HG02981 (cell line): ENCODE measurements around the gene USH1G.
"Not testable (repeated sequence)": the region's sequence is repeated elsewhere in the genome, so short reads cannot be mapped to it uniquely, and the experiment has no call there.

Source experiments
- ATAC-seq: cut with Tn5 transposase; IDR thresholded peaks from one replicate; pipeline ENCODE4 v1.9.1; 2021; ENCODE audit warnings: mild to moderate bottlenecking, moderate library complexity; ENCODE audit not compliant: unreplicated experiment

The USH1G gene

DNA sequence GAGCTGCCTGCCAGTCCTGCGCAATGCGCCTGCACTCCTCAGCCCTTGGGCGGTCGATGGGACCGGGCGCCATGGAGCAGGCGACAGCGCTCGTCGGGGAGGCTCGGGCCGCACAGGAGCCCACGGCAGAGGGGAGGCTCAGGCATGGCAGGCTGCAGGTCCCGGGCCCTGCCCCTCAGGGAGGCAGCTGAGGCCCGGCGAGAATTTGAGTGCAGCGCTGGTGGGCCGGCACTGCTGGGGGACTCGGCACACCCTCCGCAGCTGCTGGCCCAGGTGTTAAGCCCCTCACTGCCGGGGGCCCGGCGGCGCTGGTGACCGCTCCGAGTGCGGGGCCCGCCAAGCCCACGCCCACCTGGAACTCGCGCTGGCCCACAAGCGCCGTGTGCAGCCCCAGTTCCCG is 16.0 kb downstream of the USH1G start:
- no peak for ATAC-seq

DNA sequence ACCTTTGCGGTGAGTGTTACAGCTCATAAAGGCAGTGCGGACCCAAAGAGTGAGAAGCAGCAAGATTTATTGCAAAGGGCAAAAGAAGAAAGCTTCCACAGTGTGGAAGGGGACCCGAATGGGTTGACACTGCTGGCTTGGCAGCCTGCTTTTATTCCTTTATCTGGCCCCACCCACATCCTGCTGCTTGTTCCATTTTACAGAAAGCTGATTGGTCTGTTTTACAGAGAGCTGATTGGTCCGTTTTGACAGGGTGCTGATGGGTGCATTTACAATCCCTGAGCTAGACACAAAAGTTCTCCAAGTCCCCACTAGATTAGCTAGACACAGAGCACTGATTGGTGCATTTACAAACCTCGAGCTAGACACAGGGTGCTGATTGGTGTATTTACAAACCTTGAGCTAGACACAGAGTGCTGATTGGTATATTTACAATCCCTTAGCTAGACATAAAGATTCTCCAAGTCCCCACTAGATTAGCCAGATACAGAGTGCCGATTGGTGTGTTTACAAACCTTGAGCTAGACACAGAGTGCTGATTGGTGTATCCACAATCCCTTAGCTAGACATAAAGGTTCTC is 16.8 kb downstream of the USH1G start:
- ATAC-seq, result not testable (repeated sequence)

DNA sequence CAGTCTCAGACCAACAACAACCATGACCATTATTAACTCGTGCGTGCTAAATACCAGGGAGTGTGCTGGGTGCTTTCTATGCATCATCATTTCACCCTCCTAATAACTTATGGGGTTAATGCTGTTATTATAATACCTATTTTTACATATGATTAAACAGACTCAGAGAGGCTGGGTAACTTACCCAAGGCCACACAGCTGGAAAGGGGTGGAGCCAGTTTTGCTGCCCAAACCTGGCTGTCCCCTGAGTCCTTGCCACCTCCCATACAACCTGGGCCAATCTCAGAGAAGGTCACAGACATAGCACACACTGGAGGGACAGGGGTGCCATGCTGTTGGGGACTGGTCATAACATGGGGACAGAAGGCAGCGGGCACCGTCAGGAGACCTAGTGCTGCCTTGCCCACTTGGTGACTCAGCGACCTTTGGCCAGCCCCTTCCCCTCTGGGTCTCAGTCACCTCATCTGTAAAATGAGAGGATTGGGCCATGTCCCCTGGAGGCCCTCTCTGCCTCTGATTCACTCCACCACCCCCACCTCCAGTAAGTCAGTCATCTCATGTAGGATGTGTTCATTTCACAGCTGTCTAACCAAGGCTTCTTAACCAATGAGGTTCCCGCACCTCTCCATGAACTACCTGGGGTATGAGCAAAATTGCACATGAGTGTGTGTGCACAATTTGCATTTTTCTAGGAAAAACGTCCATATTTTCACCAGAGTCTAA is 18.2 kb downstream of the USH1G start:
- ATAC-seq, result no peak

DNA sequence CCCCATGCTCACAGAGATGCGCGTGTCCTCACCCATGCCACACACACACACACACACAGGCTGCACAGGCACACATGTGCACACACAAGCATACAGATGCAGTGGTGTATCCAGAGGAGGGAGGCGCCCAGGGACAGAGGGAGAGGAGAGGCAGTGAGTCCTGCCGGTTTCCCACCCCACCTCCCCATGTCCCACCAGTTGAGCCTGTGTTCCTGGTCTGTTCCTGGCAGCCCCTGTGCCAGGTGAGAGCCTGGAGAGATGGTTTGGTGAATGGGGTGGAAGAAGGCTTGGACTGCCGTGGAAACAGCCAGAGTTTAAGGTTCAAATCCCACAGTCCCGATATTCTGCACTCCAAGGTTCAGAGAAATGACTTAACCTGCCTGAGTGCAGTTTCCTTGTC is 19.4 kb downstream of the USH1G start:
- ATAC-seq, result no peak

DNA sequence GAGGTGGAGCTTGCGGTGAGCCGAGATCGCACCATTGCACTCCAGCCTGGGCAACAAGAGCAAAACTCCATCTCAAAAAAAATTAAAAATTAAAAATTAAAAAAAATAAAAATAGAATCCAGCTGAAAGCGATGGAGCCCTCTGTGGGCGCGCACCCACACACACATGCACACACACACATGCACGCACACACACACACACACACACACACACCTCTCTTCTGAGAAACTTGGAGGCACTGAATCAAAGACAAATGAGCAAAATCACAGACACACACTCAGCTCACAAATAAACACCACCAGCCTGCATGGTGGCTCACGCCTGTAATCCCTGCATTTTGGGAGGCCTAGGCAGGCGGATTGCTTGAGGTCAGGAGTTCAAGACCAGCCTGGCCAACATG is 20.0 kb downstream of the USH1G start:
- no peak for ATAC-seq

DNA sequence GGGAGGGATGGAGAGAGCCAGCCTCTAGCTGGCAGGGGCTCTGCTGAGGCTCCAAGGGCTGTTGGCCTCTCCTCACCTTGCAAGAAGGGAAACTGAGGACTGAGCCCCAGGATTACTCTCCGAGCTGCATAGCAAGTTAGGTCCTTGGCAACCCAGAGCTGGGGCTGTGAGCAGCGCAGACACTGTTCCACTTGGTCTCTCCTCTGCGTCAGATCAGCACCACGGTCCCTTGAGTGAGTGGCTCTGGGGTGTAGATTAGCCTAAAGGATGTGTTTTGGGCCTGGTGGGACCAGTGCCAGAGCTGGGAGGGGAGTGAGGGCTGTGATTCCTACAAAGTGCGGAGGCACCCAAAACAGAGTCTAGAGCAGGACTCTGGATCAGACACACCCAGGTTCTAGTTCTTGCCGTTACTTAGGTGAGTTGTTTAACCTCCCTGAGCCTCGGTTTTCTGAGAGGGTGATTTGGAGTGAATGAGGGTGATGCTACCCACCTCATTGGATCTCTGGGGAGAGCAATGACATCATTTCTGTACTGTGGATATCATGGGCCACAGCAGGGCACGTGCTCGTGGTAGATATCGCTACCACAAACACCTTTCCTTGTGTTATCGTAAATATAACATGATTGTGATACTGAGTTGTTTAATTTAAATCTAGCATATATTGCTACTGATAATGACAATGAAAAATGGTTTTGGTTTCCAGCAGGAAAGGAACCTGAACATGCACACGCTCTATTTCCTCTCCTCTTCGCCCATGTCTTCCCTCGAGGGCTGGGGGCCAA is 21.5 kb downstream of the USH1G start:
- no peak for ATAC-seq

DNA sequence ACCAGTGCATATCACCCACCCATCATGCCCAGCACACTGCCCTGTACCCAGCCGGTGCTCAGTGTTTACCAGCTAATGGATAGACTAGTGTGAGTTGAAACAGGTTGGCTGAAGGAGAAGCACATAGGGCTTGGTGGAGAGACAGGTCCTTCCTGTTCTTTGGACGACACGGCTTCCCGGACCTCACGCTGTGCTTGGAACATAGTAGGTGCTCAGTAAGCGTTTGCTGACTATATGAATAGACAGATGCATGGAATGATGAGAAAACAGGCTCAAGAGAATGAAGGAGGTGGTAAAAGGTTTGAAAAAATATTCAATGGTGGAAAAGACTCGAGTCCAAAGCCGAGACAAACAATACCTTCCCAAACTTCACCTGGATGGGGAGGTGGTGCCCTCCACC is 22.8 kb downstream of the USH1G start:
- ATAC-seq, result no peak

DNA sequence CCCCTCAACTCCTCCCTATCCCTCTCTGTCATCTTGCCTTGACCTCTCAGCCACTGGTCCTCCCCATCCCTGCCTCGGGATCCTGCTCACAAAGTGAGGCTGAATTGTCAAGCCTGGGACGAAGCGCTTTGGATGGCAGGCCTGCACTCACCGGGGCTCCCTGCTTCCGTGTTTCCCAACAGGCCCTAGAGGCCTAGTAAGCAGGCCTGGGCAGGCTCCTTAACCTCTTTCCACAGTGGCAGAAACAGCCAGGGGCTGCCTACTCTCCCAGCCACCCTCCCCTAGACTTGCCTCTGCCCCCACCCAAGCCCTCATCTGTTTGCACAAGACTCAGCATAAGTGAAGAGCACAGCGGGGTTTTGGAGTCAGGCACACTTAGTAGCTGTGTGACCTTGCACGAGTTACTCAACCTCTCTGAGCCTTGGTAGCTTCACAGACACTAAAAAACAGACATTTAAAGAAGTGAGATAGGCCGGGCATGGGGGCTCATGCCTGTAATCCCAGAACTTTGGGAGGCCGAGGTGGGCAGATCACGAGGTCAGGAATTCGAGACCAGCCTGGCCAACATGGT is 24.6 kb downstream of the USH1G start:
- ATAC-seq, result no peak

DNA sequence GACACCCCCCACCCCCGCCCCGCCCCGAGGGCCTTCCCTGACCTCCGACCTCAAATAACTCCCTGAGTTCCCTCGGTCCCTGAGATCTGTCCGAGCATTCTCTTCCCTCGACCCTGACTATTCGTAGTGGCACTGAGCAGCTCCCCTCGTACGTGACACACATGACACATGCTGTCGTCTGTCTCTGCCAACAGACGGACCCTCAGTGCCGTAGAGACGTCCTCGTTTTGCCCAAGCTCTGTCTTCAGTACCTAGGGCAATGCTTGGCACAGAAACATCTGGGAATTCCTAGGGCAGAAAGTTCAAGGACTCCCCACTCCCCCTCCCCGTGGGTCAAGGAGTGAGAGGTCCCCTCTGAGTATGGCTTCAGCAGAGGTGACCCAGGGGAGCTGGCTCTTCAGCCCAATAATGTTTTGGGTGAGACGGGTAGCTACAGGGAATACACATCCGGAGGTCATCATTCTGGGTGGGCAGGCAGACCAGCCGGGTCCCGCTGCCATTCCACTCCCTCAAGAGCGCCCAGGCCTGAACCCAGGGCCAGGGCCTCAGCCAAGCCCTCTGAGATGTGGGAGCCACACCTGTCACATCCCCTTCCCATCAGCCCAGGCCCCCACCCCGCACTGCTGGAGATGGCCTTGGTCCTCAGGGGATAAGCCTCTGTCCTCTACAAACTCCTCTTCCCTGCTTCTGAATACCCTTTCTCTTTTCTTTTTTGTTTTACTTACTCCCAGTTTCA is 29.0 kb downstream of the USH1G start:
- no peak for ATAC-seq

DNA sequence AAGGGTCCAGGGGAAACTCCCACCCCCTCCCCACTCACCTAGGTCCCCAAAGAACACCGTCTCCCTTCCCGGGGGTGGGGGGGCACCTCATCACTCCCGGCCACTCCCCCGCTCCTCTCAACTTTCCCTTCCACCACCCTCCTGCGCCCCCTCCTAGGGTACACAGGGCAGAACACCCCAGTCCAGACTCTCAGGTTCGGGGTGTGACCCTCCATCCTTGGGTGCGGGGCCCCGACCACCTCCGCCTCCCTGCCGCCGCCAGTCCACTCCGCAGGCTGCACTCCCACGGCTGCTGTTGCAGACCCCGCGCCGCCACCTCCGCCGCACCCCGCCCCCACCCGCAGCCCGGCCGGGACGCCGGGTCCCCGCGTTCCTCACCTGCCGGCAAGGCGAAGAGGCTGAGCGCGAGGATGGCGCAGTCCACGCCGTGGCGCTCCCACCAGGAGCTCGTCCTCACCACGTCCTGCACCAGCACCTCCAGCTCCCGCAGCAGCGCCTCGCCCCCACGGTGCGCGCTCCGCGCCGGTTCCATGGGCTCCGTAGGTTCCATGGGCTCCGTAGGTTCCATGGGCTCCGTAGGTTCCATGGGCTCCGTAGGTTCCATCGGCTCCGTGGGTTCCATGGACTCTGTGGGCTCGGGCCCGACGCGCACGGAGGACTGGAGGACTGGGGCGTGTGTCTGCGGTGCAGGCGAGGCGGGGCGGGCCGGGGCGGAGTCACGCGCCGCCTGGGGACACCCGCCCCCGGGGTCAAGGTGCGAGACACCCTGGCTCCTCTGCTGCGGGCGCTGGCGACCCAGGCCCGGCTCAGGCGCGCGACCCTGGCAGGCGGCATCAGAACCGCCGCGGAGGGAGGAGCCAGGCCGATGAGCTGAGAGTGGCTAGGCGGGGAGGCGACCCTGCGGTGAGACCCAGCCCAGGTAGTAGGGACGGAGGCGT is 29.8 kb downstream of the USH1G start, which contains the start of gene FADS6:
TSS of gene FADS6 (minus strand) at position 660 of the 938 bp plus-strand sequence. CDS start at position 622, 38 bp downstream.
- no peak for ATAC-seq

DNA sequence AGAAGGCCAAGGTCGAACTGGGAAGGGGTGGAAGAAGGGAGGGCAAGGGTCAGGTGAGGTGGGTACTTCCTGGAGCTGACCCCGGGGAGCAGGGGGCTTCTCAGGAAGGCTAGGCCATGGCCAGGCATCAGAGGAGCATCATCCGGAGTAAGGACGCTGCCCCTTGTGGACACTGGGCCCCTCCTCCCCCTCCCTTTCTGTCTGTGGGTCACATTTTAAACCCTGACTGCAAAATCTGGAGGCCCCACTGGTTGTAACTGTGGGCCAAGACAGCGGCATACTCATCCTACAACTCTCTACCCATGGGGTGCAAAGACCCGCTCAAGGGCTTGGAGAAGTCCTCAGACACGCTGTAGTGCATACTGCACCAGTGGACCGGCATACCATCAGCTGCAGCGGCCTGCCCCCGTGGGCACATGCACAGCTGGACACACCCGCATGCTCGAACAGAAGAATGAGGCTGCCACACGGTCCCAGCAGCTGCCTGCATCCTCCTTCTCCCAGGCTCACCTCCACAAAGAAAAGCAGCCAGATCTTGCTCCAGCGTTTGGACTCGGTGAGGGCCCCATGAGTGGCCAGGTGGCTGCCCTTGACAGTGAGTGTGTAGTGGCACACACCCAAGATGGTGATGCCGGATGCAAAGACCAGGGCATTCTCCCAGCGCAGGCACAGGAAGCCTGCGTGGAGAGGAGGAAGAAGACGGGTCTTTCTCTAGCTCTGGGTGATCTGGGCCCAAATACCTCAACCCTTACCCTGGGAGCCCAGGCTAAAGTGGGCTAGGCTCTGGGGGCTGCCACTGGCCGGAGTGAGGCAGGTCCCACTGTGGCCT is 30.8 kb downstream of the USH1G start:
- no peak for ATAC-seq

DNA sequence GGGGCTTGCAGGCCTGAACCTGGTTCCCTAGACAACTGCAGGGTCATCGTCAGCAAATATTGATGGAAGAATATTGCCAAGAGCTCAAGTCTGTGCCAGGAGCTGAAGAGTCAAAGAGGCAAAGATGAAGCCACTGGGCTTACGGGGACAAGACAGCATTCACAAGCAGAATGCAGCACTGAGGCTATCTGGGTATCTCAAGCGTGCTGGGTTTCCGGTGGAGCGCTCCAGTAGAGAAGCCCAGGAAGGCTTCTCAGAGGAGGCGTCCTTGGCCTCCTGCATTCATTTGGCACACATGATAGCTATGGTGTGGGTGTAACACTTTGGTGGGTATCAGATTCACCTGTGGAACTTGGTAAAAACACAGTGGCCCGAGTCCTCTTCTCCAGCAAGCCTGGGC is 32.5 kb downstream of the USH1G start:
- no peak for ATAC-seq

DNA sequence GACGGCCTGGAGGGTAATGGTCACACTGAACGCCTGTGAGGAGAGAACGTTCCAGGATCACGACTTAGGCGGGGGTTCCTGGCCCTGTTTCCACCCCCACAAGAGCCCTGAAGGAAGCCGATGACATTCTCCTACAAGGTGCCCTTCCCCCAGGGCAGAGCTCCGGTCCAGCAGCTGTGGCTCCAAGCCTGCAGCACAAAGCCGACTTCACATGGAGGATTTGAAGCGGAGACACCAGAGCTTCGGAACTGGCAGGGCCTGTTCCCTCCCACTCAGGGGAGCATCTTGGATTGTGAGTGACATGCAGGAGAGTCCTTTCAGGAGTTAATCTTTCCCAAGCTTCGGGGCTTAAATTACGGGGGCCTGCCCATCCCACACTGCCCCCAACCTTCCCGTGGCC is 34.6 kb downstream of the USH1G start:
- ATAC-seq, result no peak

DNA sequence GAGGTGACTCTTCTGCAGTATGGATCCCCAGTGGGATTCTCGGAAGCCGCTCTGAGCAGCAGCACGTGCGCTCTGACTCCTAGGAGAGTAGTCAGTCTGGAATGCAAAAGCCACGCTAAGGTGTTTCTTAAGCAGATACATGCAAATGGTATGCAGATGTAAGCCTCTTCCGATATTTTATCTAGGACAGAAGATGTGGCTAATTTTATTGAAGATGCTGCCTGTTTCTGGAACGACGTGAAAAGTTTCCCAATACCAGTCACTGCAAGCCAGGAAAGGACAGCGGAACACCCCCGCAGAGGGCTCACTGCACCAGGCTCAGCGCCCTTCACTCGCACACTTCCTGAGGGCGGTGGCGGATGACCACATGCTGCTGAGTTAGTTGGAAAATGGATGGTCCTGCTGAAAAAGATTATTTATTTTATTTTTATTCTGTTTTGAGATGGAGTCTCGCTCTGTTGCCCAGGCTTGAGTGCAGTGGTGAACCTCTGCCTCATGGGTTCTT is 39.8 kb downstream of the USH1G start:
- ATAC-seq, result no peak

DNA sequence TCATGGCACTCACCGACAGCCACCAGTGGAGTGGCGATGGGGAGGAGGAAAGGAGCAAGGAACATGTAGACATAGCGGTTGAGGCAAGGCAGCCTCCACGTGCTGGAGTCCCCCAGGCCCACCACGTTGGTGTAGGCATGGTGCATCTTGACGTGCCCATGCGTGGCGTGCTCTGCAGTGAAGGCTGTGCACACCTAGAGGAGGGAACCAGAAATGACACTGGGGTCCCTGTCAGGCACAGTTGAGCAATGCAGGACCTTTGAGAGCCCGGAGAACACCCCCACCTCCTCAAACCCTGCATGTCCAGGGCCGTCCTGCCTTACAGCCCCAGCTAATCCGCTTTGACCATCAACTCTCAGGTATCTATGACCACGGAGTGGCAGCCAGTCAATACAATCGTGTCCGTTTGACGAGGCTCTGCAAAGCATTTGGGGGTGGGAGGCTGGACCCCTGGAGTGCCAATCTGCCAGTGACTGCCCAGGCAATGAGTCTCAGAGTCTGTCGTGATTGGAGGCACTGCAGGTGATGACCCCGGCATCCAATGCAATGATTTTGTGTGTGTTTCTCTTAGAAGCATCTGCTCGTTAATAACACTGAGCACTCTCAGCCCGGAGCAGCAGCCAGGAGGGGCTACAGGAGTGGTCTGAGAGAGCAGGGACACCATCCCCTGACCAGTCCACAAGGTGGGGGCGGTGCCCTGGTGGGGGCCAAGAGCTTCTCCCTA is 40.4 kb downstream of the USH1G start:
- no peak for ATAC-seq

DNA sequence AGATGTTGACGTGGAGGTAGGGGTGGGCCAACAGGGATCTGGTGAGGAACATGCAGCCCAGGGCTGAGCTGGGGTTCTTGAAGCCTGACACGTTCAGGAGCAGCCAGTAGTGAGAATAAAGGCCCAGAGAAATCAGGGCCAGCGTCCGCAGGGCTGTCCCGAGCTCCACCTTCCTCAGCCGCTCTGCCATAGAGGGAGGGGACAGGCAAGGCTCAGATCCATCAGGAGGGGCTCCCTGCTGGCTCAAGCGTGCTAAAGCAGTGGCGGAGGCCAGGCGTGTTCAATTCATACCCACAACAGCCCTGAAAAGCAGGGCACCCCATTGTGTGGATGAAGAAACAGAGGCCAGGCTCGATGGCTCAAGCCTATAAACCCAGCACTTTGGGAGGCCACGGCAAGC is 42.0 kb downstream of the USH1G start:
- ATAC-seq, result no peak

DNA sequence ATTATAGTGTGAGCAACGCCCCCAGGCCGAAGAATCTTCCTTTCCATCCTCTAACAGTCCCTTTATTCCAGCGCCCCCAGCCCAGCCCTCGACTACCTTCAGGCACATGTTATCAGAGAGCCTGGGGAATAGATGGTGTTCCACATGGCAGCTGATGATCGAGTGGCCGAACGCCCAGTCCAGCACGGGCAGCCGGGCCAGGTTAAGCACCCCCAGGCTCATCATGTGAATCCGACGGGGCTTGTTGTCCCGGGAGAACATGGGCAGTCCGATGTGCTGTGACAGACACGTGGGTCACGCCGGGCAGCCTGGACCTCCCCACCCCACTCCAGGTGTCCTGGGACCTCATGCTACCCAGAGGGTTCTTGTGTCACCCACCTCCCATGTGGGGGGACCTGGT is 43.7 kb downstream of the USH1G start:
- no peak for ATAC-seq

DNA sequence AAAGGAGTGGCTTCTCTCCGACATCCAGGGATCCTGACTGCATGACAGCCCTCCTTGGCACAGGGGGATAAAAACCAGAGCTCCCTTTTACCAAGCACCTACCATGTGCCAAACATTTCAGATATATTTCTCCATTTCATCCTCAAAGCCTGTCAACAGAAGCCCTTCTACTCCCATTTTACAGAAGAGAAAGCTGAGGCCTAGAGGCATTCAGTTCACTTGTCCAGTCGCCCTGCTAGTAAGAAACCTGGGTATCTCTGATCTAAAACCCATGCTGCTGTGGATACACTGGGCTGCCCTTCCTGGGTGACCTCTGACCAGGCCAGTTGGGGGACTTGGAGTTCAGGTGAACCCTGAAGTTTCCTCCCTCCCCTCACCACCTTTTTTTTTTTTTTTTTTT is 44.4 kb downstream of the USH1G start:
- ATAC-seq, result no peak
